Measurements from ENCODE around the gene WNK4. TPM values are rescaled to one million over a fixed set of nuclear protein-coding genes. Genes with fewer than 3 reads are reported as not detected.

WNK4 gene
- total and polyA plus RNA-seq, 9 of the 15 experiments (the other 6 are each of a cell fraction or from before 2014, with no cell fraction given), result 0.32 to 25.8 (median 4.5) TPM

DNA sequence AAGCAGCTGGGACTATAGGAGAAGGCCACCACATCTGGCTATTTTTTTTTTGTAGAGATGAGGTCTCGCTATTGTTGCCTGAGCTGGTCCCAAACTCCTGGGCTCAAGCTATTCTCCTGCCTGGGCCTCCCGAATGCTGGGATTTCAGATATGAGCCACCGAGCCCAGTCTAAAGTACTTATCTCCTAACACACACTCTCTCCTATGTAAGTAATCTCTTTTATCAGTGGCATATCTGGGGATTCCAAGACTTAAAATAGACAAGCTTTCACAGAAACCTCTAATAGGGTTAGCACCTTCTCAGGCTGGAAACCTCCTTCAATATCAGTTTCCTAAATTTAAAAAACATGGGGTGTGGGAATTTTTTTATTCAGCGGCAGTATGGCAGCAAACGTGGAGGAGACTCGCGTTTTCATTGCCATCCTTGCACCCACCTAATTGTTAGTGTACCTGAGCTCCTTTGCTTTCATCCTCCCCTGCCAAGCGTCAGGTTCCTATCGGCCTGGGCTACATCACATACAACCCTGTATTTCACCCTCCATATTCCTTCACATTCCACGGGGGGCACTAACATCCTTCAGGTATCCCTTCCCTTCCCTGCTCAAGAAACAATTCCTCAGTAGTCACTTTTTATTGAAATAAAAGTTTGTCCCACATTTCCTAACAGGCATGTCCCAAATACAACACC lies 36.7 kb upstream of the WNK4 start (continued):
- TF ChIP-seq, protein P1, sequence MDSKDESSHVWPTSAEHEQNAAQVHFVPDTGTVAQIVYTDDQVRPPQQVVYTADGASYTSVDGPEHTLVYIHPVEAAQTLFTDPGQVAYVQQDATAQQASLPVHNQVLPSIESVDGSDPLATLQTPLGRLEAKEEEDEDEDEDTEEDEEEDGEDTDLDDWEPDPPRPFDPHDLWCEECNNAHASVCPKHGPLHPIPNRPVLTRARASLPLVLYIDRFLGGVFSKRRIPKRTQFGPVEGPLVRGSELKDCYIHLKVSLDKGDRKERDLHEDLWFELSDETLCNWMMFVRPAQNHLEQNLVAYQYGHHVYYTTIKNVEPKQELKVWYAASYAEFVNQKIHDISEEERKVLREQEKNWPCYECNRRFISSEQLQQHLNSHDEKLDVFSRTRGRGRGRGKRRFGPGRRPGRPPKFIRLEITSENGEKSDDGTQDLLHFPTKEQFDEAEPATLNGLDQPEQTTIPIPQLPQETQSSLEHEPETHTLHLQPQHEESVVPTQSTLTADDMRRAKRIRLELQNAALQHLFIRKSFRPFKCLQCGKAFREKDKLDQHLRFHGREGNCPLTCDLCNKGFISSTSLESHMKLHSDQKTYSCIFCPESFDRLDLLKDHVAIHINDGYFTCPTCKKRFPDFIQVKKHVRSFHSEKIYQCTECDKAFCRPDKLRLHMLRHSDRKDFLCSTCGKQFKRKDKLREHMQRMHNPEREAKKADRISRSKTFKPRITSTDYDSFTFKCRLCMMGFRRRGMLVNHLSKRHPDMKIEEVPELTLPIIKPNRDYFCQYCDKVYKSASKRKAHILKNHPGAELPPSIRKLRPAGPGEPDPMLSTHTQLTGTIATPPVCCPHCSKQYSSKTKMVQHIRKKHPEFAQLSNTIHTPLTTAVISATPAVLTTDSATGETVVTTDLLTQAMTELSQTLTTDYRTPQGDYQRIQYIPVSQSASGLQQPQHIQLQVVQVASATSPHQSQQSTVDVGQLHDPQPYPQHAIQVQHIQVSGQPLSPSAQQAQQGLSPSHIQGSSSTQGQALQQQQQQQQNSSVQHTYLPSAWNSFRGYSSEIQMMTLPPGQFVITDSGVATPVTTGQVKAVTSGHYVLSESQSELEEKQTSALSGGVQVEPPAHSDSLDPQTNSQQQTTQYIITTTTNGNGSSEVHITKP (IDR thresholded peaks at IDR 0.05; ENCODE audit: partially characterized antibody), result no peak
- TF ChIP-seq CBX8 (IDR thresholded peaks at IDR 0.05; ENCODE audit: borderline replicate concordance, extremely low read depth, low read depth, low read length, poor library complexity, severe bottlenecking) (no peak), ZNF445 (CRISPR knock-in tag; IDR thresholded peaks at IDR 0.05; ENCODE audit: low read depth) (no peak), NR2C1 (IDR thresholded peaks at IDR 0.05) (no peak), NR2C1 (tag; IDR thresholded peaks at IDR 0.05) (no peak), SMARCA5 (IDR thresholded peaks at IDR 0.05) (no peak), CHD2 (IDR thresholded peaks at IDR 0.05; ENCODE audit: low read depth, low read length) (no peak), ZNF780A (CRISPR knock-in tag; IDR thresholded peaks at IDR 0.05) (no peak), ZZZ3 (IDR thresholded peaks at IDR 0.05) (no peak), ZNF121 (CRISPR knock-in tag; conservative IDR thresholded peaks at IDR 0.05) (no peak), ZNF124 (CRISPR knock-in tag; IDR thresholded peaks at IDR 0.05) (no peak), HSF4 (CRISPR knock-in tag; IDR thresholded peaks at IDR 0.05; ENCODE audit: borderline replicate concordance) (no peak; the same call in 1 of the 2 replicates), PTRF (tag; IDR thresholded peaks at IDR 0.05) (no peak), SMAD3 (CRISPR knock-in tag; conservative IDR thresholded peaks at IDR 0.05) (no peak)
- TF ChIP-seq, protein P2, sequence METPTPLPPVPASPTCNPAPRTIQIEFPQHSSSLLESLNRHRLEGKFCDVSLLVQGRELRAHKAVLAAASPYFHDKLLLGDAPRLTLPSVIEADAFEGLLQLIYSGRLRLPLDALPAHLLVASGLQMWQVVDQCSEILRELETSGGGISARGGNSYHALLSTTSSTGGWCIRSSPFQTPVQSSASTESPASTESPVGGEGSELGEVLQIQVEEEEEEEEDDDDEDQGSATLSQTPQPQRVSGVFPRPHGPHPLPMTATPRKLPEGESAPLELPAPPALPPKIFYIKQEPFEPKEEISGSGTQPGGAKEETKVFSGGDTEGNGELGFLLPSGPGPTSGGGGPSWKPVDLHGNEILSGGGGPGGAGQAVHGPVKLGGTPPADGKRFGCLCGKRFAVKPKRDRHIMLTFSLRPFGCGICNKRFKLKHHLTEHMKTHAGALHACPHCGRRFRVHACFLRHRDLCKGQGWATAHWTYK (CRISPR knock-in tag; IDR thresholded peaks at IDR 0.05), result no peak
- TF ChIP-seq, protein P3, sequence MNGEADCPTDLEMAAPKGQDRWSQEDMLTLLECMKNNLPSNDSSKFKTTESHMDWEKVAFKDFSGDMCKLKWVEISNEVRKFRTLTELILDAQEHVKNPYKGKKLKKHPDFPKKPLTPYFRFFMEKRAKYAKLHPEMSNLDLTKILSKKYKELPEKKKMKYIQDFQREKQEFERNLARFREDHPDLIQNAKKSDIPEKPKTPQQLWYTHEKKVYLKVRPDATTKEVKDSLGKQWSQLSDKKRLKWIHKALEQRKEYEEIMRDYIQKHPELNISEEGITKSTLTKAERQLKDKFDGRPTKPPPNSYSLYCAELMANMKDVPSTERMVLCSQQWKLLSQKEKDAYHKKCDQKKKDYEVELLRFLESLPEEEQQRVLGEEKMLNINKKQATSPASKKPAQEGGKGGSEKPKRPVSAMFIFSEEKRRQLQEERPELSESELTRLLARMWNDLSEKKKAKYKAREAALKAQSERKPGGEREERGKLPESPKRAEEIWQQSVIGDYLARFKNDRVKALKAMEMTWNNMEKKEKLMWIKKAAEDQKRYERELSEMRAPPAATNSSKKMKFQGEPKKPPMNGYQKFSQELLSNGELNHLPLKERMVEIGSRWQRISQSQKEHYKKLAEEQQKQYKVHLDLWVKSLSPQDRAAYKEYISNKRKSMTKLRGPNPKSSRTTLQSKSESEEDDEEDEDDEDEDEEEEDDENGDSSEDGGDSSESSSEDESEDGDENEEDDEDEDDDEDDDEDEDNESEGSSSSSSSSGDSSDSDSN (IDR thresholded peaks at IDR 0.05; ENCODE audit: borderline replicate concordance in 1 of 2, low read depth in 2 of 2, low read length in 2 of 2), result no peak
- TF ChIP-seq, protein P4, sequence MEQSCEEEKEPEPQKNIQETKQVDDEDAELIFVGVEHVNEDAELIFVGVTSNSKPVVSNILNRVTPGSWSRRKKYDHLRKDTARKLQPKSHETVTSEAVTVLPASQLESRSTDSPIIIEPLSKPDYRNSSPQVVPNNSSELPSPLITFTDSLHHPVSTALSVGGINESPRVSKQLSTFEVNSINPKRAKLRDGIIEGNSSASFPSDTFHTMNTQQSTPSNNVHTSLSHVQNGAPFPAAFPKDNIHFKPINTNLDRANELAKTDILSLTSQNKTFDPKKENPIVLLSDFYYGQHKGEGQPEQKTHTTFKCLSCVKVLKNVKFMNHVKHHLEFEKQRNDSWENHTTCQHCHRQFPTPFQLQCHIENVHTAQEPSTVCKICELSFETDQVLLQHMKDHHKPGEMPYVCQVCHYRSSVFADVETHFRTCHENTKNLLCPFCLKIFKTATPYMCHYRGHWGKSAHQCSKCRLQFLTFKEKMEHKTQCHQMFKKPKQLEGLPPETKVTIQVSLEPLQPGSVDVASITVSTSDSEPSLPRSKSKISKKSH (CRISPR knock-in tag; IDR thresholded peaks at IDR 0.05), result no peak
- TF ChIP-seq, protein P5, sequence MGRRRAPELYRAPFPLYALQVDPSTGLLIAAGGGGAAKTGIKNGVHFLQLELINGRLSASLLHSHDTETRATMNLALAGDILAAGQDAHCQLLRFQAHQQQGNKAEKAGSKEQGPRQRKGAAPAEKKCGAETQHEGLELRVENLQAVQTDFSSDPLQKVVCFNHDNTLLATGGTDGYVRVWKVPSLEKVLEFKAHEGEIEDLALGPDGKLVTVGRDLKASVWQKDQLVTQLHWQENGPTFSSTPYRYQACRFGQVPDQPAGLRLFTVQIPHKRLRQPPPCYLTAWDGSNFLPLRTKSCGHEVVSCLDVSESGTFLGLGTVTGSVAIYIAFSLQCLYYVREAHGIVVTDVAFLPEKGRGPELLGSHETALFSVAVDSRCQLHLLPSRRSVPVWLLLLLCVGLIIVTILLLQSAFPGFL (CRISPR knock-in tag; IDR thresholded peaks at IDR 0.05), result no peak

All from K562 (cell line).